ENCODE measurements around the gene CD80. TPM values are rescaled to one million over a fixed set of nuclear protein-coding genes. Genes with fewer than 3 reads are reported as not detected.

The CD80 gene
- total RNA-seq, 1 experiment from 2014 or later: not detected

DNA sequence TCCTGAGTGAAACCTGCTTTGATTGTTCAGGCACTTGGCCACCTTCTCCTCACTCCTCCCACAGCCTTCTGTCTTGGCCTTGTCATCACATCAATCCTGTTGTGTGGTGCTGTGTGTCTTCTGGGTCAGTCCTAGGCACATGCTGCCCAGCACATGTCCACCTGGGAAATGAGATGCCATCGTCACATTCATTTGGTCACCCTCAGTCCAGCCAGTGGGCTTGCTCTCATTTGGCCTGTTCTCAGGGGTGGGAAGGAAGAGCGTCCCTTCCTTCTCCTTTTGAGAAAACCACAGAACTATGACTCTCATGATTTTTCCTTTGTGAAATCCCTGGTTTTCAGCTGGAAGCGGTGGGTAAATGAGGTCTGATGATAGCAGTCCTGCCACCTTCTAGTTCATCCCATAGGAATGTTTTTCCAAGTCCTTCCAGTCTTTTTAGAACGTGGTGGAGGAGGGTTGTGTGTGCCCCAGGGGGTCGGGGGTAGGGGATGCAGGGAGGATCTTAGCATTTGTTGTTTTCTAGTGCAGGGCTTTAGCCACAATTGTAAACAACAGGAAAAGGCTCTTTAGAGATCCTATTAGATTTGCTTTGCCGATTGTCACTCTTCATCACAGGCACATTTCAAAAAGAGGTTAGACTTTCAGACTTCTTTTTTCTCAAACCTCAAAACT is 29.8 kb upstream of the CD80 start:
- H3K36me3 ChIP-seq (ENCODE audit: control insufficient read depth in 1 of 2, insufficient read depth in 2 of 2, low read length in 2 of 2): no peaks in the 10 kb centered on the region
- ChIA-PET POLR2A (no interaction called here), RAD21 (ENCODE audit: low non-redundant PET in 1 of 2, low total read pairs in 2 of 2, uncharacterized antibody in 2 of 2, unreplicated experiment in 2 of 2) (no interaction called here), CTCF (no interaction called here)
- 0 out of 2 replicates have a peak, but pooled peaks cover 8% of the 10 kb centered on the region for H3K27me3 ChIP-seq (ENCODE audit: insufficient read depth, low read length)
- no TSS peak for BruUV-seq (replicated peaks)
- intact Hi-C loops (cut with micrococcal nuclease): no loop called here
- no peaks in the 10 kb centered on the region for H3K79me2 ChIP-seq (ENCODE audit: insufficient read depth, low read length)
- no peaks in the 10 kb centered on the region for H3K9me2 ChIP-seq (ENCODE audit: insufficient read depth)
- DNase-seq (ENCODE audit: low read depth, low spot score): no peak
- H3K9ac ChIP-seq (ENCODE audit: low read length): no peak overlapping the region
- no peak for ATAC-seq
- H3K27ac ChIP-seq (ENCODE audit: low read depth, low read length): no peak overlapping the region
- H2AFZ ChIP-seq (ENCODE audit: low read depth, low read length, poor library complexity, severe bottlenecking): no peak overlapping the region
- TF ChIP-seq SRF (IDR thresholded peaks at IDR 0.05; ENCODE audit: low read depth): no peak
- no peak for TF ChIP-seq POLR2AphosphoS5 (IDR thresholded peaks at IDR 0.05; ENCODE audit: low read depth, low read length)
- no peak for TF ChIP-seq YY1 (IDR thresholded peaks at IDR 0.05; ENCODE audit: extremely low read depth, insufficient replicate concordance, low read depth, low read length)
- TF ChIP-seq SP1 (IDR thresholded peaks at IDR 0.05; ENCODE audit: low read depth): no peak
- TF ChIP-seq, protein P1, sequence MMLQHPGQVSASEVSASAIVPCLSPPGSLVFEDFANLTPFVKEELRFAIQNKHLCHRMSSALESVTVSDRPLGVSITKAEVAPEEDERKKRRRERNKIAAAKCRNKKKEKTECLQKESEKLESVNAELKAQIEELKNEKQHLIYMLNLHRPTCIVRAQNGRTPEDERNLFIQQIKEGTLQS (IDR thresholded peaks at IDR 0.05): no peak
- no peak for TF ChIP-seq SIN3A (IDR thresholded peaks at IDR 0.05; ENCODE audit: low read depth)
- TF ChIP-seq ELF1 (IDR thresholded peaks at IDR 0.05; ENCODE audit: borderline replicate concordance, low read depth): no peak
- TF ChIP-seq JUND (IDR thresholded peaks at IDR 0.05): no peak
- TF ChIP-seq TCF7L2 (IDR thresholded peaks at IDR 0.05; ENCODE audit: borderline replicate concordance, extremely low read depth, insufficient read depth, insufficient read length): no peak
- TF ChIP-seq RAD21 (IDR thresholded peaks at IDR 0.05; ENCODE audit: low read depth): no peak
- TF ChIP-seq CBX3 (IDR thresholded peaks at IDR 0.05; ENCODE audit: low read depth): no peak
- TF ChIP-seq, protein P2, sequence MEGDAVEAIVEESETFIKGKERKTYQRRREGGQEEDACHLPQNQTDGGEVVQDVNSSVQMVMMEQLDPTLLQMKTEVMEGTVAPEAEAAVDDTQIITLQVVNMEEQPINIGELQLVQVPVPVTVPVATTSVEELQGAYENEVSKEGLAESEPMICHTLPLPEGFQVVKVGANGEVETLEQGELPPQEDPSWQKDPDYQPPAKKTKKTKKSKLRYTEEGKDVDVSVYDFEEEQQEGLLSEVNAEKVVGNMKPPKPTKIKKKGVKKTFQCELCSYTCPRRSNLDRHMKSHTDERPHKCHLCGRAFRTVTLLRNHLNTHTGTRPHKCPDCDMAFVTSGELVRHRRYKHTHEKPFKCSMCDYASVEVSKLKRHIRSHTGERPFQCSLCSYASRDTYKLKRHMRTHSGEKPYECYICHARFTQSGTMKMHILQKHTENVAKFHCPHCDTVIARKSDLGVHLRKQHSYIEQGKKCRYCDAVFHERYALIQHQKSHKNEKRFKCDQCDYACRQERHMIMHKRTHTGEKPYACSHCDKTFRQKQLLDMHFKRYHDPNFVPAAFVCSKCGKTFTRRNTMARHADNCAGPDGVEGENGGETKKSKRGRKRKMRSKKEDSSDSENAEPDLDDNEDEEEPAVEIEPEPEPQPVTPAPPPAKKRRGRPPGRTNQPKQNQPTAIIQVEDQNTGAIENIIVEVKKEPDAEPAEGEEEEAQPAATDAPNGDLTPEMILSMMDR (IDR thresholded peaks at IDR 0.05 in 2 of 3, conservative IDR thresholded peaks at IDR 0.05 in 1 of 3; ENCODE audit: borderline replicate concordance in 1 of 3, insufficient read depth in 1 of 3, low read depth in 2 of 3, low read length in 2 of 3): no peak
- no peak for TF ChIP-seq ZFX (IDR thresholded peaks at IDR 0.05)
- no peaks in the 10 kb centered on the region for H4K20me1 ChIP-seq (ENCODE audit: insufficient read depth)
- H3K4me3 ChIP-seq (replicated peaks in 1 of 2; ENCODE audit: low read depth in 1 of 2, low read length in 2 of 2): no peak overlapping the region
- no peaks in the 10 kb centered on the region for H3K9me3 ChIP-seq (ENCODE audit: control insufficient read depth in 1 of 2, insufficient read depth in 1 of 2, low read depth in 1 of 2, low read length in 2 of 2)
- H3K4me1 ChIP-seq (ENCODE audit: control insufficient read depth in 1 of 2, insufficient read depth in 2 of 2, low read length in 2 of 2): no peaks in the 10 kb centered on the region
- no peak overlapping the region for H3K4me2 ChIP-seq (ENCODE audit: low read length)
